Esophagus muscularis mucosa (tissue), 4 donors: ENCODE results near the gene MORC2.

ENCODE experiments used
- CTCF ChIP-seq, 3 experiments: fragments of 200-600 bp in 2 of 3; fragments of 450-650 bp in 1 of 3; sonication (generic) in 2 of 3; IDR thresholded peaks; one replicate each; pipeline ENCODE4 v1.5.1; 2017 to 2019; ENCODE audit warnings: antibody characterized with exemption in 3 of 3, mild to moderate bottlenecking in 2 of 3, moderate library complexity in 1 of 3
- EP300 ChIP-seq: sonication (generic); formaldehyde crosslinking; IDR thresholded peaks from one replicate; pipeline ENCODE4 v1.6.1; 2017; ENCODE audit warnings: antibody characterized with exemption
- POLR2A ChIP-seq: fragments of 450-650 bp; IDR thresholded peaks from one replicate; pipeline ENCODE4 v1.6.1; 2017; ENCODE audit warnings: antibody characterized with exemption, moderate library complexity, mild to moderate bottlenecking, low read depth
- POLR2AphosphoS5 ChIP-seq, 2 donors: sonication (generic); formaldehyde crosslinking; IDR thresholded peaks; one replicate each; pipeline ENCODE4 v1.6.1; 2017; ENCODE audit warnings: antibody characterized with exemption in 2 of 2

GRCh38 chr22:30931541-30932300 is 36.9 kb downstream of the MORC2 start:
- TF ChIP-seq CTCF (IDR thresholded peaks at IDR 0.05) (no peak), EP300 (no peak), POLR2A (no peak), POLR2AphosphoS5 (IDR thresholded peaks at IDR 0.05) (no peak)
